ENCODE measurements around the gene CCDC188. TPM values are rescaled to one million over a fixed set of nuclear protein-coding genes. Genes with fewer than 3 reads are reported as not detected.

Gene CCDC188
- total RNA-seq, 6 donors from 2014 or later = 0.46 to 2.1 (median 1.2) TPM

- Histone ChIP-seq H3K27me3 (no peaks in the 10 kb centered on the region), H3K4me3 (no peak overlapping the region), H3K4me1 (no peaks in the 10 kb centered on the region), H3K9me3 (no peaks in the 10 kb centered on the region), H3K27ac (no peak overlapping the region), H3K36me3 (no peaks in the 10 kb centered on the region)
- WGBS, 2 donors = 77 to 89% methylated on average over 10 to 19 of the region's 19 CpGs
- ATAC-seq (ENCODE audit: low FRiP score in 2 of 2) = no peak
- TF ChIP-seq EP300 (IDR thresholded peaks at IDR 0.05) (no peak), POLR2AphosphoS5 (IDR thresholded peaks at IDR 0.05) (no peak), POLR2A (IDR thresholded peaks at IDR 0.05) (no peak)
- TF ChIP-seq, protein P1, sequence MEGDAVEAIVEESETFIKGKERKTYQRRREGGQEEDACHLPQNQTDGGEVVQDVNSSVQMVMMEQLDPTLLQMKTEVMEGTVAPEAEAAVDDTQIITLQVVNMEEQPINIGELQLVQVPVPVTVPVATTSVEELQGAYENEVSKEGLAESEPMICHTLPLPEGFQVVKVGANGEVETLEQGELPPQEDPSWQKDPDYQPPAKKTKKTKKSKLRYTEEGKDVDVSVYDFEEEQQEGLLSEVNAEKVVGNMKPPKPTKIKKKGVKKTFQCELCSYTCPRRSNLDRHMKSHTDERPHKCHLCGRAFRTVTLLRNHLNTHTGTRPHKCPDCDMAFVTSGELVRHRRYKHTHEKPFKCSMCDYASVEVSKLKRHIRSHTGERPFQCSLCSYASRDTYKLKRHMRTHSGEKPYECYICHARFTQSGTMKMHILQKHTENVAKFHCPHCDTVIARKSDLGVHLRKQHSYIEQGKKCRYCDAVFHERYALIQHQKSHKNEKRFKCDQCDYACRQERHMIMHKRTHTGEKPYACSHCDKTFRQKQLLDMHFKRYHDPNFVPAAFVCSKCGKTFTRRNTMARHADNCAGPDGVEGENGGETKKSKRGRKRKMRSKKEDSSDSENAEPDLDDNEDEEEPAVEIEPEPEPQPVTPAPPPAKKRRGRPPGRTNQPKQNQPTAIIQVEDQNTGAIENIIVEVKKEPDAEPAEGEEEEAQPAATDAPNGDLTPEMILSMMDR (IDR thresholded peaks at IDR 0.05) = no peak
- peak in 1 of 2 donors; percentile 51 for DNase-seq
Observed at GRCh38 chr22:20167643-20168322, 16.9 kb upstream of the CCDC188 start.

DNA sequence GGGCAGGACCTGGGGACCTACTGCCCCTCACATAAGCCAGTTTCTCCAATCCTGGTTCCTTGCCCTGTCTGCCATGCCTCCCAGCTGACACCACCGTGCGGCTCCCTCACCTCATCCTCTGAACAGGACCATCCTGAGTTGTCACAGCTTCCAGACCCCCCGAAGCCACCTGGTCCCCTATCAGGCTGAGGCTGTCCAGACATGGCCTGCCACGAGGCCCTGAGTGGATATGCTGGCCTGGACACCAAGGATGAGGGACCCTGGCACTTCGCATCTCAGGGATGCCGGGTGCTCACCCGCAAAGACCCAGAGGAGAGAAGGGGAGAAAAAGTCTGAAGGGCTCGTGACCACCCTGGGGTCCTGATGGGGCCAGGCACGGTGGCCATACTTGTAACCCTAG, 15.8 kb upstream of the CCDC188 start:
- no peak for ATAC-seq (ENCODE audit: low FRiP score in 2 of 2)
- no peak overlapping the region for H3K27ac ChIP-seq
- H3K27me3 ChIP-seq = no peaks in the 10 kb centered on the region
- DNase-seq = no peak
- H3K4me3 ChIP-seq = no peak overlapping the region
- no peaks in the 10 kb centered on the region for H3K4me1 ChIP-seq
- WGBS, 2 donors = 83 to 89% methylated on average over 8 to 9 of the region's 9 CpGs
- H3K36me3 ChIP-seq = no peaks in the 10 kb centered on the region
- no peak for TF ChIP-seq POLR2AphosphoS5 (IDR thresholded peaks at IDR 0.05)
- TF ChIP-seq EP300 (IDR thresholded peaks at IDR 0.05) = no peak
- TF ChIP-seq POLR2A (IDR thresholded peaks at IDR 0.05) = no peak
- TF ChIP-seq, protein P1 (IDR thresholded peaks at IDR 0.05) = no peak
- no peaks in the 10 kb centered on the region for H3K9me3 ChIP-seq

- DNase-seq (peak in 1 of 2 donors; percentile 37), ATAC-seq (ENCODE audit: low FRiP score in 2 of 2) (no peak)
- 83% methylated on average over 7 of the region's 7 CpGs for WGBS, 2 donors
- Histone ChIP-seq H3K4me3 (no peak overlapping the region), H3K4me1 (no peaks in the 10 kb centered on the region), H3K27me3 (no peaks in the 10 kb centered on the region), H3K36me3 (no peaks in the 10 kb centered on the region), H3K9me3 (no peaks in the 10 kb centered on the region), H3K27ac (no peak overlapping the region)
- TF ChIP-seq, protein P1 (IDR thresholded peaks at IDR 0.05) = no peak
- no peak for TF ChIP-seq POLR2AphosphoS5 (IDR thresholded peaks at IDR 0.05)
- no peak for TF ChIP-seq POLR2A (IDR thresholded peaks at IDR 0.05)
- TF ChIP-seq EP300 (IDR thresholded peaks at IDR 0.05) = no peak
Observed at GRCh38 chr22:20165913-20166312, 15.1 kb upstream of the CCDC188 start.

DNA sequence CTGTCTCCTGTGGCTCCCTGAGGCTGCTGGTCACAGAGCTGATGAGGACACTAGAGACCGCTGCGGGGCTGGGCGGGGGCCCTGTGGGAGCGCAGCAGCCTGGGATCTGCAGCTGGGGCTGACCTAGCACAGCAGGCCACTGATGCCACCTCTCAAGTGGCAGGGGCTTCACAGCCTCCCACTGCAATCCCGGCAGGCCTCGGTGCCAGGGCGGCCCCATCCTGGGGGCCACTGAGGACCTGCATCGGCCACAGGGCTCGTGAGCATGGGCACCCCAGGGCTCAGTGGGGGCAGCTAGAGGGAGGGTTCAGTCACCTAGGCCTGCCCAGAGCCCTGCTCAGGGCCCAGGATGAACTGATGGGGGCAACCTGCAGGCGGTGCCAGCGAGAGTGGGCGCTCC, 14.6 kb upstream of the CCDC188 start:
- WGBS, 2 donors = 96% methylated on average over 5 to 9 of the region's 12 CpGs

More for the DNA sequence above, 14.6 kb upstream of the CCDC188 start:
- ATAC-seq (ENCODE audit: low FRiP score in 2 of 2) (peak in 1 of 2 donors; percentile 5), DNase-seq (peak in 1 of 2 donors; percentile 69)
- Histone ChIP-seq H3K9me3 (no peaks in the 10 kb centered on the region), H3K4me1 (no peaks in the 10 kb centered on the region), H3K36me3 (no peaks in the 10 kb centered on the region), H3K27ac (no peak overlapping the region), H3K27me3 (no peaks in the 10 kb centered on the region), H3K4me3 (no peak overlapping the region)
- no peak for TF ChIP-seq POLR2AphosphoS5 (IDR thresholded peaks at IDR 0.05)
- TF ChIP-seq, protein P1 (IDR thresholded peaks at IDR 0.05) = no peak
